DOHH2 (cell line): ENCODE data around the gene TMCC1.

Experiments used
- CTCF ChIP-seq: fragments of 200-600 bp; sonication (generic); IDR thresholded peaks from one replicate; pipeline ENCODE4 v1.5.1; 2014; ENCODE audit warnings: antibody characterized with exemption, mild to moderate bottlenecking, low read depth, low read length; ENCODE audit not compliant: poor library complexity, severe bottlenecking
- EZH2phosphoT487 ChIP-seq: fragments of 200-600 bp; sonication (generic); IDR thresholded peaks from 2 replicates; pipeline ENCODE4 v1.6.1; 2017; ENCODE audit warnings: borderline replicate concordance, mild to moderate bottlenecking, antibody characterized with exemption, low read length, moderate library complexity, mixed read lengths

- TF ChIP-seq CTCF, result no peak
- TF ChIP-seq EZH2phosphoT487, result no peak
Observed at GRCh38 chr3:129735638-129736037, 157.9 kb downstream of the TMCC1 start.
